AG09309 (cell line): ENCODE measurements around the gene PAM.

Source experiments
- DNase-seq: peaks from one replicate; pipeline ENCODE4 v3.0.0-alpha.2; 2010; ENCODE audit warnings: low read depth
- H3K4me3 ChIP-seq: 2 replicates; pipeline ENCODE4 v1.5.1; 2011; ENCODE audit warnings: mild to moderate bottlenecking, low read depth, low read length, moderate library complexity; ENCODE audit not compliant: control insufficient read depth
- CTCF ChIP-seq: IDR thresholded peaks from 2 replicates; pipeline ENCODE4 v1.5.1; 2011; ENCODE audit warnings: mild to moderate bottlenecking, low read depth, low read length, inconsistent platforms; ENCODE audit not compliant: insufficient read depth, control insufficient read depth; ENCODE audit errors: missing control alignments

Gene PAM

GRCh38 chr5:102927007-102927406, 171.9 kb downstream of the PAM start:
- no peak overlapping the region for H3K4me3 ChIP-seq
- TF ChIP-seq CTCF: no peak
- DNase-seq: no peak

GRCh38 chr5:102930244-102930643, 175.1 kb downstream of the PAM start:
- no peak for TF ChIP-seq CTCF
- no peak overlapping the region for H3K4me3 ChIP-seq
- no peak for DNase-seq

- TF ChIP-seq CTCF: no peak
- no peak for DNase-seq
Observed at GRCh38 chr5:102931085-102931725, 176.1 kb downstream of the PAM start.

GRCh38 chr5:102932781-102933180, 177.7 kb downstream of the PAM start:
- no peak for TF ChIP-seq CTCF
- DNase-seq: no peak

More at GRCh38 chr5:102931085-102931725, 176.1 kb downstream of the PAM start:
- no peak overlapping the region for H3K4me3 ChIP-seq

GRCh38 chr5:102933316-102933715, 178.2 kb downstream of the PAM start:
- no peak for TF ChIP-seq CTCF
- H3K4me3 ChIP-seq: no peak overlapping the region
- DNase-seq: no peak

More at GRCh38 chr5:102932781-102933180, 177.7 kb downstream of the PAM start:
- no peak overlapping the region for H3K4me3 ChIP-seq

- no peak for DNase-seq
- H3K4me3 ChIP-seq: no peak overlapping the region
- TF ChIP-seq CTCF: no peak
Observed at GRCh38 chr5:102933721-102934459, 178.8 kb downstream of the PAM start.
